Thyroid gland (tissue), 4 donors: ENCODE data around the gene LLGL1. TPM values are rescaled to one million over a fixed set of nuclear protein-coding genes. Genes with fewer than 3 reads are reported as not detected.

Experiments used
- DNase-seq, 2 donors: peaks; one replicate each; pipeline ENCODE4 v3.0.0-alpha.2; 2019
- H3K27ac ChIP-seq, 3 donors: fragments of 200-600 bp; sonication (generic); 1 replicate in 2 of 3; 2 replicates in 1 of 3; pipeline ENCODE4 v1.5.1; 2016 to 2019; ENCODE audit warnings: mild to moderate bottlenecking in 1 of 3, moderate library complexity in 1 of 3
- H3K27me3 ChIP-seq: fragments of 200-600 bp; sonication (generic); one replicate; pipeline ENCODE4 v1.5.1; 2019
- H3K36me3 ChIP-seq, 2 donors: fragments of 200-600 bp; sonication (generic); one replicate each; pipeline ENCODE4 v1.5.1; 2016 to 2019
- H3K4me1 ChIP-seq, 2 donors: fragments of 200-600 bp; sonication (generic); one replicate each; pipeline ENCODE4 v1.5.1; 2017 to 2019
- H3K4me3 ChIP-seq, 3 donors: fragments of 200-600 bp; sonication (generic); replicated peaks in 1 of 3; 1 replicate in 2 of 3; 2 replicates in 1 of 3; pipeline ENCODE4 v1.5.1; 2016; ENCODE audit warnings: mild to moderate bottlenecking in 1 of 3
- H3K9me3 ChIP-seq: fragments of 200-600 bp; sonication (generic); one replicate; pipeline ENCODE4 v1.5.1; 2017
- CTCF ChIP-seq, 6 experiments: fragments of 200-600 bp in 3 of 6; fragments of 450-650 bp in 3 of 6; sonication (generic) in 3 of 6; IDR thresholded peaks; one replicate each; pipeline ENCODE4 v1.5.1; 2016 to 2019; ENCODE audit warnings: antibody characterized with exemption in 6 of 6, mild to moderate bottlenecking in 2 of 6, inconsistent platforms in 1 of 6, moderate library complexity in 1 of 6
- POLR2A ChIP-seq, 2 donors: fragments of 450-650 bp; IDR thresholded peaks; one replicate each; pipeline ENCODE4 v1.6.1; 2017; ENCODE audit warnings: antibody characterized with exemption in 2 of 2, mild to moderate bottlenecking in 2 of 2, moderate library complexity in 1 of 2
- WGBS, 2 donors: methylation state at CpG; one replicate each; pipeline ENCODE4 v1.1.5; 2017; 5-methylcytosine and 5-hydroxymethylcytosine counted together
- intact Hi-C: fragments of 100-400 bp; cut with DNase I; formaldehyde crosslinking; loops from one replicate; pipeline ENCODE4 v1.15.1; 2023
- total RNA-seq, 4 donors: library from RNA; depleted of rRNA; stranded (reverse); fragments of >200 nt; gene quantifications; one replicate each; pipeline ENCODE4 v1.2.3, GENCODE V29; 2016

LLGL1 gene
- total RNA-seq, 4 donors from 2014 or later, result 14.5 to 19.4 (median 17.5) TPM

GRCh38 chr17:18251204-18251603, 25.8 kb downstream of the LLGL1 start:
- H3K36me3 ChIP-seq, result peaks cover 76 to 88% of the 10 kb centered on the region in 2 donors
- no peak overlapping the region for H3K4me3 ChIP-seq
- H3K4me1 ChIP-seq, result no peaks in the 10 kb centered on the region
- TF ChIP-seq CTCF (IDR thresholded peaks at IDR 0.05) (no peak), POLR2A (IDR thresholded peaks at IDR 0.05) (no peak)
- intact Hi-C loops, result no loop called here
- H3K27ac ChIP-seq, result no peak overlapping the region
- H3K9me3 ChIP-seq, result no peaks in the 10 kb centered on the region
- 92 to 100% methylated on average over 1 to 13 of the region's 15 CpGs for WGBS, 2 donors
- H3K27me3 ChIP-seq, result no peaks in the 10 kb centered on the region
- DNase-seq, result no peak

- Histone ChIP-seq H3K9me3 (no peaks in the 10 kb centered on the region), H3K27ac (no peak overlapping the region), H3K4me1 (peaks cover 6 to 9% of the 10 kb centered on the region in 2 donors), H3K4me3 (no peak overlapping the region), H3K27me3 (no peaks in the 10 kb centered on the region), H3K36me3 (peaks cover 68 to 78% of the 10 kb centered on the region in 2 donors)
- no peak for DNase-seq
- intact Hi-C loops, result no loop called here
- 93 to 100% methylated on average over 3 of the region's 5 CpGs for WGBS, 2 donors
- TF ChIP-seq POLR2A (IDR thresholded peaks at IDR 0.05), result no peak
- TF ChIP-seq CTCF (IDR thresholded peaks at IDR 0.05), result no peak
Observed at GRCh38 chr17:18252160-18252559, 26.7 kb downstream of the LLGL1 start.

GRCh38 chr17:18253187-18253884, 27.9 kb downstream of the LLGL1 start:
- H3K4me3 ChIP-seq, result no peak overlapping the region
- H3K27ac ChIP-seq, result no peak overlapping the region
- H3K9me3 ChIP-seq, result no peaks in the 10 kb centered on the region
- intact Hi-C loops, result no loop called here
- TF ChIP-seq CTCF (IDR thresholded peaks at IDR 0.05), result no peak
- TF ChIP-seq POLR2A (IDR thresholded peaks at IDR 0.05), result no peak
- no peak for DNase-seq
- H3K4me1 ChIP-seq, result peaks cover 12 to 15% of the 10 kb centered on the region in 2 donors
- WGBS, 2 donors, result 89 to 94% methylated on average over 10 to 14 of the region's 16 CpGs
- peaks cover 62 to 70% of the 10 kb centered on the region in 2 donors for H3K36me3 ChIP-seq
- H3K27me3 ChIP-seq, result no peaks in the 10 kb centered on the region

- DNase-seq, result no peak
- intact Hi-C loops, result no loop called here
- Histone ChIP-seq H3K4me1 (peaks cover 17 to 20% of the 10 kb centered on the region in 2 donors), H3K36me3 (peaks cover 53 to 62% of the 10 kb centered on the region in 2 donors), H3K27ac (no peak overlapping the region), H3K27me3 (no peaks in the 10 kb centered on the region), H3K9me3 (no peaks in the 10 kb centered on the region), H3K4me3 (no peak overlapping the region)
- TF ChIP-seq CTCF (IDR thresholded peaks at IDR 0.05), result no peak
- no peak for TF ChIP-seq POLR2A (IDR thresholded peaks at IDR 0.05)
- WGBS, 2 donors, result 91 to 96% methylated on average over 23 to 27 of the region's 27 CpGs
Observed at GRCh38 chr17:18253947-18254821, 28.7 kb downstream of the LLGL1 start.
